ENCODE measurements around the gene ATP6AP2. TPM values are rescaled to one million over a fixed set of nuclear protein-coding genes. Genes with fewer than 3 reads are reported as not detected.

ATP6AP2 gene
- total RNA-seq, 4 donors from 2014 or later = 62.9 to 102 (median 67.3) TPM

- 38 to 43% methylated on average over 11 to 19 of the region's 20 CpGs for WGBS, 2 donors
- intact Hi-C loops (cut with DNase I) = no loop called here
- no peak for TF ChIP-seq POLR2A (IDR thresholded peaks at IDR 0.05)
- TF ChIP-seq CTCF (IDR thresholded peaks at IDR 0.05) = peak in 1 of 6 experiments; percentile 15
These were observed 41.3 kb upstream of the ATP6AP2 start for GRCh38 chrX:40539214-40540142.

GRCh38 chrX:40542208-40542607 lies 38.6 kb upstream of the ATP6AP2 start:
- Histone ChIP-seq H3K9me3 (no peaks in the 10 kb centered on the region), H3K27ac (no peak overlapping the region), H3K36me3 (no peaks in the 10 kb centered on the region), H3K4me1 (peaks cover 6 to 26% (median 7%) of the 10 kb centered on the region in 3 donors), H3K4me3 (no peak overlapping the region), H3K27me3 (no peaks in the 10 kb centered on the region)
- intact Hi-C loops (cut with DNase I) = no loop called here
- WGBS, 2 donors = 70 to 100% methylated on average over 1 to 8 of the region's 10 CpGs
- TF ChIP-seq CTCF (IDR thresholded peaks at IDR 0.05) (no peak), POLR2A (IDR thresholded peaks at IDR 0.05) (no peak)
- DNase-seq = no peak

More at GRCh38 chrX:40539214-40540142, 41.3 kb upstream of the ATP6AP2 start:
- no peaks in the 10 kb centered on the region for H3K27me3 ChIP-seq
- peaks cover 5 to 22% (median 7%) of the 10 kb centered on the region in 3 donors for H3K4me1 ChIP-seq
- H3K9me3 ChIP-seq = no peaks in the 10 kb centered on the region
- H3K36me3 ChIP-seq = no peaks in the 10 kb centered on the region
- peak overlapping the region in 1 of 4 donors; percentile 25 for H3K27ac ChIP-seq
- H3K4me3 ChIP-seq = no peak overlapping the region
- DNase-seq = no peak

- 69 to 84% methylated on average over 4 of the region's 4 CpGs for WGBS, 2 donors
- Histone ChIP-seq H3K4me3 (no peak overlapping the region), H3K36me3 (no peaks in the 10 kb centered on the region), H3K27me3 (no peaks in the 10 kb centered on the region), H3K4me1 (peaks cover 6 to 26% (median 7%) of the 10 kb centered on the region in 3 donors), H3K27ac (no peak overlapping the region), H3K9me3 (no peaks in the 10 kb centered on the region)
- no peak for DNase-seq
- intact Hi-C loops (cut with DNase I) = no loop called here
- no peak for TF ChIP-seq POLR2A (IDR thresholded peaks at IDR 0.05)
- TF ChIP-seq CTCF (IDR thresholded peaks at IDR 0.05) = no peak
These were observed 37.8 kb upstream of the ATP6AP2 start for GRCh38 chrX:40542972-40543371.

GRCh38 chrX:40543661-40544328 lies 37.0 kb upstream of the ATP6AP2 start:
- Histone ChIP-seq H3K4me1 (peaks cover 6 to 26% (median 7%) of the 10 kb centered on the region in 3 donors), H3K4me3 (no peak overlapping the region), H3K27me3 (no peaks in the 10 kb centered on the region), H3K9me3 (no peaks in the 10 kb centered on the region), H3K36me3 (no peaks in the 10 kb centered on the region), H3K27ac (peak overlapping the region in 3 of 4 donors; percentile 22 to 61 (median 30))
- no peak for TF ChIP-seq POLR2A (IDR thresholded peaks at IDR 0.05)
- TF ChIP-seq CTCF (IDR thresholded peaks at IDR 0.05) = peak; percentile 70 to 94 (median 78)
- DNase-seq = no peak
- intact Hi-C loops (cut with DNase I) = no loop called here
- WGBS, 2 donors = 2 to 5% methylated on average over 7 to 8 of the region's 8 CpGs

Measured in esophagus squamous epithelium (tissue), 5 donors.